GM19238 (cell line): ENCODE data around the gene PRKN.

Source experiments
- DNase-seq: peaks from one replicate; pipeline ENCODE4 v3.0.0; 2011; ENCODE audit warnings: low spot score; ENCODE audit not compliant: insufficient read length

Gene PRKN

DNA sequence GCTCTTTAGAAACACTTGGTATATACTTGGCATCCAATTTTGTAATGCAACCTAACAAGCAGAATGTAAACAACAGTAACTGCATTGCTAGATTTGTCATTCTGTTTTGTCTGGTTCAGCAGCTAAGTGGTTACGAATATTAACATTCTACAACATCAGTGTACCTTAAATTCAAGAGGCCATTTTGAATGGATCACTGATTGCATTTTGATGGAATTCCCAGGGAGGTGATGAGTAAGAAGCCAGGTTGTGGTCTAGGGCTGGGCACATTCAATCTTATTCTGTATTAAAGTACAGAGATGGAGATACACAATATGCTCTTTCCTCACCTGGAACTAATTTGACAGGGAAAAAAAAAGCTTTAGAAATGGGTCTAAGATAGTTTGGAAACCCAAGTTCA lies 483.5 kb downstream of the PRKN start:
- no peak for DNase-seq

DNA sequence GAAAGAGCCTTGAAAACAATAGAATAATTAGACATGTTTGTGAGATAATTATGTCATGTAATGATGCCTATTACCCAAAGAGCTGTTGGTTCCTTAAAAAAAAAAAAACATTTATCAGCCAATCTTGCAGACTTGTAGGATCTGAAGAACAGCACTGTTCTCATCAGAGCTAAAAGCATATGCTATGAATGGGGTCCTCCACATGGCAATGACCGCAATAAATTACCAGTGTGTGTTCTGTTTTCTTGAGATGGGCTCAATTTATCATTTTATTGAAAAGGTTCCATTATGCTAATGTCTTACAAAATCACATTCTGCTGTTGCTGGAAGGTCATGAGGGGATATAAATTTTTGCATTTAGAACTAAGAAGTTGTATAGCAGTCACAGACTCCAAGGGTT lies 484.7 kb downstream of the PRKN start:
- DNase-seq, result no peak

DNA sequence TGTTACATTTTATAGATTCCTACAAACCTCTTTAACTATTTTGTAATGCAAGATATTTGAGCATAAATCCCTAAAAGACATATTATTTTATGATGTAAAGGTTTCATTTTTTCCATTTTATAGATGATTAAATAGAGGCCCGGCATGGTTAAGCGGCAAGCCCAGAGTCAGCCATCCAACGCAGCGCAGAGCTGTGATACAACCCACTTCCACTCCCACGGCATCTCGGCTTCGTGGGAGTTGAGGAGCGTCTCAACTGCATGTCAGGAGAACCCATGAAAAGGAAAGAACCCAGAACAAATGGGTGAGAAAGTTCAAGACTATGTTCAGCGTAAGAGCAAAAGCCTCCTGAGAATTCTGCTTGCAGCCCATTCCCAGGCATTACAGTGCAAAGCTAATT lies 488.2 kb downstream of the PRKN start:
- no peak for DNase-seq

DNA sequence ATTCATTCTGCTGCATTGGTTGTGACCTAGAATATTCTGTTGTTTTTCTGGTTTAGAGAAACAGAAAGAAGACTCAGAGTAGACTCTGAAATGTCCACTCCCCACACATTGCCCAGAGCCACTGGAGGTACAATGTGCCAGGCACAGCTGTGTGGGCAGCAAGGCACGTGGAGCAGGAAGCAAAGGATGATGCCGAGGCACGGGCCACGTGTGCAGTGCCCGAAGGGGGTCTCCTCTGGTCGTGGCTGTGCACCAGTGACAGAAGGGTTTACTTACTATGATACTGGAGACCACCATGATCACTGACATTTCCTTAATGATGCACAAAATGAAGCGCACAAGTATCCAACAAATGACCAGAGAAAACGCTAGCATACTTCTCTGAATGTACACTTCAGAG lies 488.9 kb downstream of the PRKN start:
- DNase-seq, result no peak

DNA sequence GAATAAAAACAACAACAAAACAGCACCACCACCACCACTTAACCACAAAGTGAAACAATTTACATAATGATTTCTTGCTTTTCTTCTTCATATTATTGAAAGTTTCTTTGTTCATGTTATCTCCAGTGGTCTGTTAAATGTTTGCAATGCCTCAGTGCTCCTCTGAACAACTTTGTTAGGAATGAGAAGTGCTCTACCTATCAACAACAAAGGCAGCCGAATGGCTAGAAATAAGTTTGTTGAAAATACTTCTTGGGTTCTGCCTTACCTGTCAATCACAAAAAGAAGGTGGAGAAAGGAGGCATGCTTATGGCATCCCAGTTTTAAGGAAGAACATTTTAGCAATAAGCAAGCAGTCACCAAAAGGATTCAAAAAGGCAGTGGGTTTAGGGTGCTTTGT lies 490.2 kb downstream of the PRKN start:
- DNase-seq, result no peak

DNA sequence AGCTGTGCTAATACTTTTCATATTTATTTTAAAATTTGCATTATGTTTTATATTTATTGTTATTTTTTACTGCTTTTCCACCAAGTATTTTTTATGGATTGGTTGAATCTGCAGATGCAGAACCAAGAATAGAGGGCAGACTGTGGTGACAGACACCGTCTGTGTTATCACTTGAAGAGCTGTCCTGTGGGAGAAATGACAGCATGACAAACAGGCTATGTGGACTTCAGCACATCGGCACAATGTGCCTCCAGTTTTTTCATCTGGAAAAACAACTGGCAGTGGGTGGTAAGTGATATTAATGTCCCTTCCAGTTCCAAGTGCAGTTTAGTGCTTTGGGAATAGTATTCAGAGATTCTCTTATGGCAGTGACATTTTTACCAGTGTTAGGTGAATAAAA lies 492.9 kb downstream of the PRKN start:
- DNase-seq, result no peak

DNA sequence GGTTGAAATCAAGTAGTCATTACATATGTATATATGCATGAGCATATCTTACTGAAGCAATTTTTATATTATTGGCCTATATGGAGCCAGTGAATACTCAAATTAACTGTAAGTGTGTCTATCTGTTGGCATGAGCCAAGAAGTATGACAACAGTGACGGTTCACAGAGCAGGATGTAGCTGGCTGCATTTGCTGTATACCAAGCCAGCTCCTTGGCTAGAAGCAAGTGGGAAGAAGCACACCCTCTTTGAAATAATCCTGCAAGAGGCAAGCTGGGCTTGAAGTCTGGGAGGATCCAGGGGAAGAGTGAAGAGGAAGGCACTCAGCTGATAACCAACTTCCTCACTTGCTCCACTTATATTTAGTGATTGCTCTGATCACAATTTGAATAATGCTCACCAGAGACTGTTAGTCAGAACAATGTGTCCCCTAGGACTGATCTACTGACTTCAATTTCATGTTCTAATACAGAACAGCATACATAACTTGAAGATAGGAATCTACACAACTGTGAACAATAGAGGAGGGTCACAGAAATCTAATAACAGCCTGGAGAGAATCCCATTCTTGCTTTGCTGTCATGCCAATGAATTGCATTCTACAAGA lies 497.3 kb downstream of the PRKN start:
- no peak for DNase-seq

DNA sequence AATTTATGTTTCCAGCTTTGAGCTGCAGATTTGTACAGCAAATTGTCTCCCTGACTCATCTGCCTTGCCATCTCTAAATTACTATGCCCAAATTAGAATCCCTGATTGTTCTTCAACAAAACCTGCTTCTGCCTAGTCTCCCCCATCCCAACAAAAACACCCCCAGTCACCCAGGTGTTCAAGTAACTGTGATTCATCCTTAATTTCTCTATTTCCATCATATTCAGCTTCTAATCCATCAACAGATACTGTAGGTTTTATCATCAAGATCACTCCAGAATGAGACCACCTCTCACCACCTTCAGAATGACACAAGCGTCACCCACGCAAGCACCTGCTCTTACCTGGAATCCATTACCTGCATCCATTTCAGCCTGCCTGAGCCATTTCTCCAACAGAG lies 498.5 kb downstream of the PRKN start:
- no peak for DNase-seq

DNA sequence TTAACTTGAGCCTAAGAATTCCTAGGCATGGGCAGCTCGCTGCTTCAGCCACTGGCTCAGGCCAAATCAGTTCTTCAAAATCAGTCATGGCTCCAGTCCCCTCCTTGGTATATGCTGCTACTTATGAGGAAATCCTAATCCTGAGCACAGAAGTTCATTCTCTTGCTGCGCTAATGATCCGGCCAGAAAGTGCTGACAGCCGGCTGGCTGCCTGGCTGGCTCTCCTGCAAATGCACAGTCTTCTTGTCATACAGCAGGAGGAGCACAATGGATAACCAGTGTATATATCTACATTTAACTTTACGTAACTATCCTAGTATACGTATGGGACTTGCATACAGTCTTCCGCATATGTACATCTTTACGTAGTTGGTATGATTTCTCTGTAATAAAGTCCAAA lies 500.8 kb downstream of the PRKN start:
- no peak for DNase-seq

DNA sequence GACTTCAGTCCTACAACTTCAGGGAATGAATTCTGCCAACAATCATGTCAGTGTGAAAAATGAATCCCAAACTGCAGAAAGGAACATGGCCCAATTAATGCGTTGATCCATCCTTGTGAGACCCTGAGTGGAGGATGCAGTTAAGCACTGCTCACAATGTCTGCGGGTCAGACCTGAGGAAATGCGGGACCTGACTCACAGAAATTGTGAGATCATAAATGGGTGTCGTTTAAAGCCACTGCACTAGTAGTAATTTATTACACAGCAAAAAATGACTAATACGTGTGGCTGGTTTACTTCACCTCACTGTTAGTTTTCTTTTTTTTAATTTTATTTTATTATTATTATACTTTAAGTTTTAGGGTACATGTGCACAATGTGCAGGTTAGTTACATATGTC lies 505.0 kb downstream of the PRKN start:
- DNase-seq, result no peak

DNA sequence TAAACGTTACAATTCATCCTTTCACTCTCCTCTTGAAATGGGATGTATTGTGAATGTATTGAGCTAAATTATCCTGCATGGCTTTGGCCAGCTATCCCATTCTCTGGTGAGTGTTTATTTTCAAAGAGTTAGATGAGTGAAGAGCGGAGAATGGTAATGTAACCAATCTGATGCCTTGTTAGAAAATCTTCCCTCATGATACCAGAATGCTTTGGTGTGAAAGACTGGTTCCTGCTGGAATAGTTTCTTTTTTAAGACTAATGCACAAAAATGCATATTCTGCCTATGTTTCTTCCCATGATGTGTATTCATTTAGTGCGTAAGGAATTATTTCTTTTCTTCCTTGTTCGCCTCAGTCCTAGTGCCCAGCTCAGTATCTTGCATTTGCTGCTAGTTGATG lies 506.7 kb downstream of the PRKN start:
- DNase-seq, result no peak

DNA sequence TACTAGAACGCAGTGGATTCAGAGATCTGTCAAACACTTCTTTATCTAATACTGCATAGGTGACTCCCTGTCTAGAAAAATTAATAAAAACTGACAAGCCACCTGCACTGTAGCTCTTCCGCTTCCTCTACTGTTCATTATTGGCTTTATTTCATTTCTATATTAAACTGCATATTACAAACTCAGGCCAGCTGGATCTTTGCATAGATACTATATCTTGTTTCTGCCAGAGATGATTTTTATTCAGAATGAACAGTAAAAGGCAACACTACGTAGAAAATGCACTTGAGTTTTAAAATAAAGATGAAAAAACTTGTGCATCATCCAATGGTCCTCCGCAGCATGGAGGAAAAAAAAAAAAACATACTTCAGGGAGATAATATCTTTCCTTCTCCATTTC lies 508.3 kb downstream of the PRKN start:
- DNase-seq, result no peak

DNA sequence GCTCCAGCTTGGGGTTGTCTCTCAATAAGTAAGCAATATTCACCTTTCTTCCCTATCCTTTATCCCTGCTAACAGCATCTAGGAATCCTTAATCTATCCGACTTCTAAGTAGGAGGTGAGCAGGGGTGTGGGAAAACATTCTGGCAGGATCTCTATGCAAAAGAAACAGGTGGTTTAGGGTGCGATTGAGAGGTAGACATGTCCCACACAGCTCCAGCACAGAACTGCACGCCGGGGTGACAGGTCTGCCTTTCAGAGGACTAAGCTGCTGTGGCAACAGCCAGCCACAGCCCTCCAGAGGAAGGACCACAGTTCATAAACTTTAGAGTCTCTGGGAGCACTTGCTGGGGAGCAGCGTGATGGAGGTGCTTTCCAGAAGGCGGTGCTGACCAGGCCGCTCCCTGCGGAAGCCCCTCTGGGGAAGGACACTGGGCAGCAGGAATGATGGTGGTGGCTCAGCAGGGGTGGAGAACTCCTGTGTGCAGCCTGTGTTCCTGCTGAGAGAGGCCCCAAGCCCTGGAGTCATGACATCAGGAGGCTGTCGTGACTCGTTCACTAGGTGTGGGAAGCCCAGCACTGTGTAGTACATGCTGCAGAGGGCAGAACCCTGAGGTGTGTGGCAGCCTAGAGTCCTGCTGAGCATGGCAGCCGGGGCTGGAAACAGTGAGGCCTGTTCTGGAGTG lies 509.6 kb downstream of the PRKN start:
- DNase-seq, result no peak

DNA sequence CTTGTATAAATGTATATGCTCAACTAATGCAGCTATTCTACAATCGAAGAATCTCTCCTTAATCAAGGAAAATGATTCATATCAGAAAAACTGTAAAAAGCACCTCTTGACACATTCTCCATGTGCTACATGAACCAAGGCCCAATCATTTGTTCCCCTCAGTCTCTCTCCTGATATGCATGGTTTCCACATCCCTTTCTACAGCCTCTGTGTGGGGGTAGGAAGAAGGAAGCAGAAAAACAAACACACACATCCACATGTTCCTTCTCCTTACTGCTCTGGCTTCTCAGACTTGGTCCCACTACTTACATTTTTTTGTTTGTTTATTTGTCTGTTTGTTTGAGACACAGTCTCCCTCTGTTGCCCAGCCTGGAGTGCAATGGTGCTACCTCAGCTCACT lies 510.5 kb downstream of the PRKN start:
- no peak for DNase-seq

DNA sequence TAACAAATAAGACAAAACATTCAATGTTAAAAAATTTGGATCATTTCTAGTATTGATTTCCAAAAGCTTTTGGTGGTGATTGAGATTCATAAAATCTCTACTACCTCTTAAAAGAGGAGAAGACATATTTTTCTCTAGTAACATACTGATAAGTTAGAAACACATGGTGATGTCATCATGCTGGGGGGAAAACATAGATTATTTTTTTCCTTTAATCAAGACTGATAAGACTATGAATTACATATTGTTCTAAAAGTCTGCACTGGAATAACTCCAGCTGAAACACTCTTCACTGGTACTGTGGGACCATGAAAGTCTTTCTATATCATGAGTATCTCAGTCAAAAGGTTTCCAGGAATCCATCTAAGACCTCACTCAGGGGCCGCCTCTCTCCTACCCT lies 515.8 kb downstream of the PRKN start:
- no peak for DNase-seq

DNA sequence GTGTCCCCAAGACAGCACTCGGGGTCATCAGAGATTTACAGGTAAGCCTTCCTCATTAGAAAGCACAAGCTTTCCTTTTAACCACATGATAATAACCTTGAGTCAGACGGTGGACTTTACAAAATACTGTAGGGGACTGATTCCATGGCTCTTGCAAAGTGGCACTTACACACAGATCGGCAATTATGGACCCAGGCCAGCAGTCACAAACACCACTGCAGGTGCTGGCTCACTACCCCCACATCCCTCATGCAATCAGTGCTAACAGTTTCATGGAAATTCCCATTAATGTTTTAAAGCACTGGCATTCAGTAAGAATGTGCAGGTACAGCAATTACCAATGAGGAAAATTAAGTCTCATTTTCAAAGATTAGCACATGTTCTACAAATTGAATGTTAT lies 516.5 kb downstream of the PRKN start:
- DNase-seq, result no peak

DNA sequence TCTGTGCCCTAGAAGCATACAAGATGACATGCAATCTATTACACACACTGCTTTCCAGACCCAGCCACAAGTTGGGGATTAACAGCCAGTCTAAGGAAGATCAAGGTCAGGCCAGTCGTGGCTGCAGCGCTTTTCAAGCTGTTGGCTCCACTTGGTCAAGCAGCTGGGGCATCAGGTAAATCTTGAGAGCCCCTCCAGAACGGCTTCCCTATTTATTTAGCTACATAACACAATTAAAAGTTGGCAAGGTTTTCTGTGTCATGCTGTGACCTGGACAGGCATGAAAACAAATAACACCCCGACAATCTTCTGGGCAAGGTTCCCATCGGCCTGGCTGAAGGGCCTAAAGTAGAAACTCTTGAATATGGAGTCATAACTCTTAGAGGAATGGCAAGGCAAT lies 524.3 kb downstream of the PRKN start:
- no peak for DNase-seq

DNA sequence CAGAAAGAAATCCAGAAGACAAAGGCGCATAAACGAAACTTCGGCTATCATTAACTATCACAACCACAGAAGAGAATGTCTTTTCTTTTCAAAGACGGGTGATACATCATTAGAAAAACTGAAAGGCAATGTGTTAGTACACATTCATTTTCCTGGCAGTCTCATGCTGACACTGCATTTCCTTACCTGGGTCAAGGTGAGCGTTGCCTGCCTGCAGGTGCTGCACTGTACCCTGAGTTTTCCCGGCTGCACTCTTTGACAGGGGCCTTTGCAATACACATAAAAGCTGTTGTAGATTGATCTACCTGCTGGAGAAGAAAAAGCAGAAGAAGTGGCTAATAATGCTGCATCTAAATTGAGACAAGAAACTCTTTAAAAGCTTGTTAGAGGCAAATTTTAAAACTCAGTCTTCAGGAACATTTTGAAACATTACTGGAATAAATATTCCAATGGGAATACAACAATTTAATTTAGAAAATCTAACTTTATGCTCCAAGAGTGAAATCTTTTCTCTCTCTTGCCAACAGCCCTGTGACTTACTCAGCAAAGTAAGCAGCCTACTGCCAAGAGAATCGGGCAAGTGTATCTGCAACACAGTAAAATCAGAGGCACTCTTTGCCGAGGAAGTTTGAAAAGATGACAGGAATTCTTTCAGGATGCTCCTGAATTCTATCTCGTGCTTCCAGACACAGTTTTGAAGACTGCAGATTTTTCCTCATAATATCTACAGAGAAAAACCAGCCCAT lies 526.4 kb downstream of the PRKN start:
- no peak for DNase-seq

DNA sequence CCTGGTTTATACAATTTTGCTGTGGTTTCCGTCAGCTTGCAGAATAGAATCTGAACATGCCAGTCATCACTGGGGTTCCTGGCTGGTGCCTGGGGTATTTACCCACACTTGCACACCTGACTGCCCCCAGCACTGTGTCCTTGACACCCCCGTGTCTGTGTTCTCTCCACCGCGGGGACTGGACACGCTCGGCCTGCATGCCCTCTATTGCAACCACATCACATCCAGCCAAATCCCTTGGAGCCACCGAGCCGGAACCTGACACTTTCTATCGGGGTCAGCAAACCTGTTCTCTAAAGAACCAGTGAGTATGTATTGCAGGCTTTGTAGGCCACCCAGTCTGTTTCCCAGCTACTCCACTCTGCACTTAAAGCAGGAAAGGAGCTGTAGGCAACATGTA lies 527.5 kb downstream of the PRKN start:
- DNase-seq, result no peak

DNA sequence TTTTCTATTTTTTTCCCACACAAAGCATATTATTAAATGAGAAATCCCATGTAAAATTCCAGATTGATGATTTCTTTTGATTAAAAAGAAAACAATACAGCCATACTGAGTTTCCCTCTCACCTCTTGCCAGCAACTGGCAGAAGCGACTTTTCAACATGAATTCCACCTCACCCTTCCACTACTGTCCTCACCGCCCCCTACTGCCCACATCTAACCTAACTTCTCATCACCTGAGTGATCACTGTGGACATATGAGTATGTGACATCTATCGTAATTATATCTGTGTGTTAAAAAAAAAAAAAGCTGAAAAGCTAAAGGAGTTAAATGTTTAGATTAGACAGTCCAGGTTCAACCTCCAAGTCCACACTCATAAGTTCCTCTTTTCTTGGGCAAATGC lies 528.6 kb downstream of the PRKN start:
- no peak for DNase-seq

DNA sequence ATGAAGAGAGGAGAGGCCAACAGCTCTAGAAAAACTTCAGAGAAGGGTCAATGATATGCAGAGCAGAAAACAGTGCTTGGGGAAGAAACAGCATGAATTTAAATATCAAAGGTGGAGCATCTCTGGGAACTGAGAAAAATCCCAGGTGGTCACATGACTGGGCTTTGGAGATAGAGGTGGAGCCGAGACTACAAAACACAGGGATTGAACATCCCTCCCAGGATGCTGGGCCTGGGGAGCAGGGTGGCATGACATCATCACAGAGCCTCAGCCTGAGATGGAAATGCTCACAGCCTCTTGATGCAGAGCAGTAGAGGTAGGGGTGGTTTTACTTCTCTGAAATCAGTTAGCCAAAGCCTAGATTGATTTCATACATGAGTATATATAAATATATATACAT lies 529.5 kb downstream of the PRKN start:
- no peak for DNase-seq

DNA sequence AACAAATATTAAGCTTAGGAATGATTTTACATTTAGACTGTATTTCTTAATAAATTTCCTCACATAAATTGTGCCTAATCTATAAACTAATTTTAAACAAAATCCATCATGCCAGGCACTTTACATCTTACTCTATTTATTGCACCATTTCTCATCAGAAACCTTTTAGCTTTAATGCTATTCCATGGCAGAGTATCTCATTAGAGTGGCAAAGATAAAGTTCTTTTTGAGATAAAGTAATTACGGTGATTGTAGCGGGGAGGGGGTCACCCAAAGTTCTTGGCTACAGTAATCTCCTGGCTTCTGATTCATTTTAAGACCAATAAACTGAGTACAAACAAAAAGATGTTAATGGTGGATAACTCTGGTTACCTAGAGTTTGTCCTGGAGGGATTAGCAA lies 532.1 kb downstream of the PRKN start:
- DNase-seq, result no peak

DNA sequence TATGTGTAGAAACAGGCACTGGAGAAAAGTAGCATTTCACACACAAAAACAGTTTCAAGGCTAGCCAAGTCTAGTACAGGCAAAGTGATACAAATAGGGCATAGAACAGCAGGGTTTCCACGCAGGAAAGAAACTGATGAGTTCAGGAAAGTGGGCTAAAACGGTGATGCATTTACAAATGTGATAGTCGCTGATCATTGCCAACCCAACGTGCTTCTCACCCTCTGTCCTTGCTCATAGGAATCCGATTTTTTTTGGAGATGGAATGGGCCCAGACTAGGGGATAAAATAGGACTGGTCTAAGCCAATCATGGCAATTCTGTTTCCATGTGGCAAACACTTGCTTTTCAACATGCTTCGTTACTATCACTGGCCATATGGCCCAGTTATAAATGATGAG lies 536.6 kb downstream of the PRKN start:
- DNase-seq, result no peak
